ENCODE measurements around the gene ITPKB.

The ITPKB gene

DNA sequence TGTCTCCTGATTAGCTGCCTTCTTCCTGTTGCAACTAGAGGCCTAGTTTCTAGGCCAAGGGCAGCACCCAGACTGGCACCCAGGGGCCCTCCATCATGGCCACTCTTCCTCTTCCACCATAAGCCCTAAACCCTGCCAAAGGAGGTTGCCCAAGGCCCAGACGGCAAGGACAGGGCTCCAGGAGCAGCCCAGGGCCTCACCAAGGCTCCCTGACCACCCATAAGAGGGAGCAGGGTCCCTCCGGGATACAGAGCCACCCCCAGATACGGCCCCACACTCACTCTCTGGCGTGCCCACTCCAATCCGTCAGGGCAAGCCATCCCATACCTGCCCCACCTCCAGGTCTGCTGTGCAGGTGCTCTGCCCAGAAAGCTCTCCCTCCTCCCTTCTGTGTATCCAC lies 79.9 kb downstream of the ITPKB start:
- Histone ChIP-seq H3K36me3 (replicated peaks; ENCODE audit: insufficient read depth, low read length) (no peaks in the 10 kb centered on the region), H3K9ac (ENCODE audit: low read length) (no peak overlapping the region), H3K4me2 (ENCODE audit: low read depth, low read length) (no peak overlapping the region), H3K4me1 (ENCODE audit: low read length) (peaks cover 93% of the 10 kb centered on the region), H3K4me3 (ENCODE audit: low read length) (no peak overlapping the region), H3K9me2 (replicated peaks; ENCODE audit: insufficient read depth, low read length) (no peaks in the 10 kb centered on the region), H3K27ac (ENCODE audit: low read length) (0 out of 2 replicates have a peak overlapping the region, but pooled peaks have one; percentile 92), H3K9me3 (replicated peaks; ENCODE audit: insufficient read depth, low read length) (no peaks in the 10 kb centered on the region), H2AFZ (ENCODE audit: low read length) (no peak overlapping the region), H3F3A (ENCODE audit: insufficient read depth, low read length) (peaks cover 79% of the 10 kb centered on the region), H3K27me3 (replicated peaks; ENCODE audit: insufficient read depth, low read length) (no peaks in the 10 kb centered on the region), H4K20me1 (ENCODE audit: insufficient read depth, low read length) (no peaks in the 10 kb centered on the region), H3K79me2 (ENCODE audit: low read length) (peaks cover 85% of the 10 kb centered on the region)
- TF ChIP-seq, protein P1, sequence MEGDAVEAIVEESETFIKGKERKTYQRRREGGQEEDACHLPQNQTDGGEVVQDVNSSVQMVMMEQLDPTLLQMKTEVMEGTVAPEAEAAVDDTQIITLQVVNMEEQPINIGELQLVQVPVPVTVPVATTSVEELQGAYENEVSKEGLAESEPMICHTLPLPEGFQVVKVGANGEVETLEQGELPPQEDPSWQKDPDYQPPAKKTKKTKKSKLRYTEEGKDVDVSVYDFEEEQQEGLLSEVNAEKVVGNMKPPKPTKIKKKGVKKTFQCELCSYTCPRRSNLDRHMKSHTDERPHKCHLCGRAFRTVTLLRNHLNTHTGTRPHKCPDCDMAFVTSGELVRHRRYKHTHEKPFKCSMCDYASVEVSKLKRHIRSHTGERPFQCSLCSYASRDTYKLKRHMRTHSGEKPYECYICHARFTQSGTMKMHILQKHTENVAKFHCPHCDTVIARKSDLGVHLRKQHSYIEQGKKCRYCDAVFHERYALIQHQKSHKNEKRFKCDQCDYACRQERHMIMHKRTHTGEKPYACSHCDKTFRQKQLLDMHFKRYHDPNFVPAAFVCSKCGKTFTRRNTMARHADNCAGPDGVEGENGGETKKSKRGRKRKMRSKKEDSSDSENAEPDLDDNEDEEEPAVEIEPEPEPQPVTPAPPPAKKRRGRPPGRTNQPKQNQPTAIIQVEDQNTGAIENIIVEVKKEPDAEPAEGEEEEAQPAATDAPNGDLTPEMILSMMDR (IDR thresholded peaks at IDR 0.05; ENCODE audit: low read length) = no peak
- TF ChIP-seq EZH2 (optimal IDR thresholded peaks at IDR 0.05; ENCODE audit: low read depth, low read length) = no peak
- TF ChIP-seq EZH2phosphoT487 (IDR thresholded peaks at IDR 0.05; ENCODE audit: low read length) = no peak
- DNase-seq = no peak

DNA sequence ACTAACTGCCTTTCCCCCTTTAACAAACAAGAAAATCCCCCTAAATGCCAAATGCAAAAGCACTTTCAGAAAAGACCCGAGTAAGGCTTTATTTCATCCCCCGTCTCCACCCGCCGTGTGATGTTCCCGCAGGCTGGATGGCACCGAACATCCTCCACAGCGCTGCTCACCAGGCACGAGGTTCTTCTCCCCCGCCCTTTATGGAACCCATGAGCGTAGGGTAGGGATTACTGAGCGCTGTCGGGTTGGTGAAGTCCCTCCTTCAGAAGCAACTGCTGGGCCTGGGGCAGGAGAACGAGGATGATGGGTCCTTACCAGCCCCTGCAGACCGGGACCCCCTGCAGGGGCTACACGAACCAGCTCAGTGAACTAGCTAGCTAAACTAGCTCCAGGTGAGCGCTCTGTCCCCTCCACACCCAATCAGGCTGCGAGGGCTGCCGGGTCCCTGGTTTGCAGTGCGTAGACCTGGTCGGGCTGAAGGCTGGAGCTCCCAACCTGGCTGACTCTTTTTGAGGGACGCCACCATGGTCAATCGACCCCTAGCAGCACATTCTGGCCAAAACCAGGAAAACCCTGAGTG lies 80.4 kb downstream of the ITPKB start:
- Histone ChIP-seq H3K4me1 (ENCODE audit: low read length) (peaks cover 88% of the 10 kb centered on the region), H4K20me1 (ENCODE audit: insufficient read depth, low read length) (no peaks in the 10 kb centered on the region), H3K27ac (ENCODE audit: low read length) (0 out of 2 replicates have a peak overlapping the region, but pooled peaks have one; percentile 92), H3K36me3 (replicated peaks; ENCODE audit: insufficient read depth, low read length) (no peaks in the 10 kb centered on the region), H3K27me3 (replicated peaks; ENCODE audit: insufficient read depth, low read length) (no peaks in the 10 kb centered on the region), H2AFZ (ENCODE audit: low read length) (no peak overlapping the region), H3K9ac (ENCODE audit: low read length) (no peak overlapping the region), H3K4me3 (ENCODE audit: low read length) (no peak overlapping the region), H3K9me2 (replicated peaks; ENCODE audit: insufficient read depth, low read length) (no peaks in the 10 kb centered on the region), H3F3A (ENCODE audit: insufficient read depth, low read length) (peaks cover 79% of the 10 kb centered on the region), H3K9me3 (replicated peaks; ENCODE audit: insufficient read depth, low read length) (no peaks in the 10 kb centered on the region), H3K79me2 (ENCODE audit: low read length) (peaks cover 85% of the 10 kb centered on the region), H3K4me2 (ENCODE audit: low read depth, low read length) (peak overlapping the region; percentile 95; the same call in 1 of the 2 replicates)
- TF ChIP-seq, protein P1 (IDR thresholded peaks at IDR 0.05; ENCODE audit: low read length) = no peak
- no peak for TF ChIP-seq EZH2 (optimal IDR thresholded peaks at IDR 0.05; ENCODE audit: low read depth, low read length)
- TF ChIP-seq EZH2phosphoT487 (IDR thresholded peaks at IDR 0.05; ENCODE audit: low read length) = no peak
- DNase-seq = no peak

DNA sequence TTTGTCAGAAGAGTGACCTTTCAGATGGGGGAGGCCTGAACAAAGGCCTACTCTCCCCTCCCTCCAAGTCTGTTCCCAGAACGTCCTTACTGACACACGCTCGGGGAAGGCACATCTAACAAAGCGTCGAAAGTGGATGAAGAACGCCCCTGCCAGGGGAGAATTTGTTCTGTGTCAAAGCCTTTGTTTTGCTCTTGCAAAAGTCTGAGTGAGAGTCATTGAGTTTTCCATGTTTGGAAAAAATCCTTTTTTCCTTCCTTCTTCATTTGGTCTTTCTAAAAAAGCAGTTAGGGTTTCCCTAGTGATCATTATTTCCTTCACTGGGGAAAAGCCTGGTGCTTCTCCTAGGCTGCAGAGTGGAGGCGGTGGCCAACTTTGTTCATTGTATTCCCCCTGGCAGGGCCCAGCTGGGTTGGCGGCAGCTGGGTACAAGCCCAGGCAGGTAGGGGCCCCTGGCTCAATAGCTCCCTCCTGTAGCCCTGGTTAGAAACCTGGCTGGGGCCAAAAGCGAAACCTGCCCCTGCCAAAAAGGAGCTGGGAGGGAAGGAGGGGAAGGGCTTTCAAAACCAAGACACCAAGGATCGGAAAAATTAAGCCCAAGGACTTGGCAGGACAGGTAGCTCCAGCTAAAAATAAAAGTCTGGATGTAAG lies 81.1 kb downstream of the ITPKB start:
- H3K27me3 ChIP-seq (replicated peaks; ENCODE audit: insufficient read depth, low read length) = no peaks in the 10 kb centered on the region

More for the DNA sequence above, 81.1 kb downstream of the ITPKB start:
- Histone ChIP-seq H3K79me2 (ENCODE audit: low read length) (peaks cover 83% of the 10 kb centered on the region), H3K27ac (ENCODE audit: low read length) (peak overlapping the region; percentile 92; the same call in 1 of the 2 replicates), H3K9me3 (replicated peaks; ENCODE audit: insufficient read depth, low read length) (no peaks in the 10 kb centered on the region), H3K9me2 (replicated peaks; ENCODE audit: insufficient read depth, low read length) (no peaks in the 10 kb centered on the region), H3K4me1 (ENCODE audit: low read length) (peaks cover 82% of the 10 kb centered on the region), H3F3A (ENCODE audit: insufficient read depth, low read length) (peaks cover 79% of the 10 kb centered on the region), H4K20me1 (ENCODE audit: insufficient read depth, low read length) (no peaks in the 10 kb centered on the region), H3K9ac (ENCODE audit: low read length) (peak overlapping the region; percentile 84), H2AFZ (ENCODE audit: low read length) (no peak overlapping the region), H3K4me2 (ENCODE audit: low read depth, low read length) (peak overlapping the region; percentile 95; the same call in 1 of the 2 replicates), H3K36me3 (replicated peaks; ENCODE audit: insufficient read depth, low read length) (no peaks in the 10 kb centered on the region), H3K4me3 (ENCODE audit: low read length) (no peak overlapping the region)
- peak; percentile 39 for DNase-seq
- TF ChIP-seq, protein P1 (IDR thresholded peaks at IDR 0.05; ENCODE audit: low read length) = peak; percentile 24
- TF ChIP-seq EZH2phosphoT487 (IDR thresholded peaks at IDR 0.05; ENCODE audit: low read length) (no peak), EZH2 (optimal IDR thresholded peaks at IDR 0.05; ENCODE audit: low read depth, low read length) (no peak)

Data from MM.1S (cell line).